ENCODE data around the gene SIGLEC8.

- TF ChIP-seq, protein P1, sequence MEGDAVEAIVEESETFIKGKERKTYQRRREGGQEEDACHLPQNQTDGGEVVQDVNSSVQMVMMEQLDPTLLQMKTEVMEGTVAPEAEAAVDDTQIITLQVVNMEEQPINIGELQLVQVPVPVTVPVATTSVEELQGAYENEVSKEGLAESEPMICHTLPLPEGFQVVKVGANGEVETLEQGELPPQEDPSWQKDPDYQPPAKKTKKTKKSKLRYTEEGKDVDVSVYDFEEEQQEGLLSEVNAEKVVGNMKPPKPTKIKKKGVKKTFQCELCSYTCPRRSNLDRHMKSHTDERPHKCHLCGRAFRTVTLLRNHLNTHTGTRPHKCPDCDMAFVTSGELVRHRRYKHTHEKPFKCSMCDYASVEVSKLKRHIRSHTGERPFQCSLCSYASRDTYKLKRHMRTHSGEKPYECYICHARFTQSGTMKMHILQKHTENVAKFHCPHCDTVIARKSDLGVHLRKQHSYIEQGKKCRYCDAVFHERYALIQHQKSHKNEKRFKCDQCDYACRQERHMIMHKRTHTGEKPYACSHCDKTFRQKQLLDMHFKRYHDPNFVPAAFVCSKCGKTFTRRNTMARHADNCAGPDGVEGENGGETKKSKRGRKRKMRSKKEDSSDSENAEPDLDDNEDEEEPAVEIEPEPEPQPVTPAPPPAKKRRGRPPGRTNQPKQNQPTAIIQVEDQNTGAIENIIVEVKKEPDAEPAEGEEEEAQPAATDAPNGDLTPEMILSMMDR (IDR thresholded peaks at IDR 0.05; ENCODE audit: low read depth, low read length, poor library complexity, severe bottlenecking) = no peak
- TF ChIP-seq EZH2phosphoT487 (IDR thresholded peaks at IDR 0.05; ENCODE audit: borderline replicate concordance, low read length) = no peak
Observed at GRCh38 chr19:51460164-51460992, 2.1 kb upstream of the SIGLEC8 start.

All from DOHH2 (cell line).